Fibroblast of lung (primary cell): ENCODE data around the gene DDA1. TPM values are rescaled to one million over a fixed set of nuclear protein-coding genes. Genes with fewer than 3 reads are reported as not detected.

Experiments used
- DNase-seq, 2 donors: peaks; one replicate each; pipeline versions ENCODE4 v3.0.0 to v3.0.0-alpha.2; 2010; ENCODE audit warnings: low read depth in 2 of 2
- H2AFZ ChIP-seq: 2 replicates; pipeline ENCODE4 v1.5.1; 2012; ENCODE audit warnings: low read length, control low read depth, inconsistent platforms
- H3K27ac ChIP-seq: 2 replicates; pipeline ENCODE4 v1.5.1; 2011; ENCODE audit warnings: low read length, control low read depth; ENCODE audit not compliant: insufficient read depth
- H3K27me3 ChIP-seq: 2 replicates; pipeline ENCODE4 v1.5.1; 2011; ENCODE audit warnings: mild to moderate bottlenecking, low read length; ENCODE audit not compliant: control insufficient read depth, insufficient read depth
- H3K36me3 ChIP-seq: 2 replicates; pipeline ENCODE4 v1.5.1; 2011; ENCODE audit warnings: low read length; ENCODE audit not compliant: control insufficient read depth, insufficient read depth
- H3K4me1 ChIP-seq: 2 replicates; pipeline ENCODE4 v1.5.1; 2011; ENCODE audit warnings: low read length; ENCODE audit not compliant: control insufficient read depth, insufficient read depth; ENCODE audit errors: extremely low read depth
- H3K4me2 ChIP-seq: 2 replicates; pipeline ENCODE4 v1.5.1; 2011; ENCODE audit warnings: low read length, control low read depth; ENCODE audit not compliant: insufficient read depth; ENCODE audit errors: extremely low read depth
- H3K4me3 ChIP-seq, 4 experiments: fragments of 200-600 bp in 1 of 4; sonication (generic) in 1 of 4; replicated peaks in 1 of 4; 2 replicates each; pipeline ENCODE4 v1.5.1; 2011 to 2016; ENCODE audit warnings: low read length in 4 of 4, low read depth in 3 of 4, mild to moderate bottlenecking in 3 of 4, control low read depth in 2 of 4, inconsistent platforms in 1 of 4, mixed read lengths in 1 of 4; ENCODE audit not compliant: insufficient read depth in 1 of 4; ENCODE audit errors: control extremely low read depth in 1 of 4
- H3K79me2 ChIP-seq: 2 replicates; pipeline ENCODE4 v1.5.1; 2012; ENCODE audit warnings: mild to moderate bottlenecking, low read length, inconsistent platforms; ENCODE audit not compliant: control insufficient read depth, insufficient read depth
- H3K9ac ChIP-seq: 2 replicates; pipeline ENCODE4 v1.5.1; 2011; ENCODE audit warnings: mild to moderate bottlenecking, low read length, control low read depth; ENCODE audit not compliant: insufficient read depth
- H3K9me3 ChIP-seq: 2 replicates; pipeline ENCODE4 v1.5.1; 2012; ENCODE audit warnings: low read depth, low read length; ENCODE audit not compliant: control insufficient read depth, insufficient read depth
- H4K20me1 ChIP-seq: 2 replicates; pipeline ENCODE4 v1.5.1; 2011; ENCODE audit warnings: low read length; ENCODE audit not compliant: control insufficient read depth, insufficient read depth; ENCODE audit errors: extremely low read depth
- CTCF ChIP-seq, 2 donors: IDR thresholded peaks in 1 of 2; conservative IDR thresholded peaks in 1 of 2; 1 replicate in 1 of 2; 2 replicates in 1 of 2; pipeline ENCODE4 v1.5.1; 2011 to 2012; ENCODE audit warnings: low read length in 2 of 2, control low read depth in 1 of 2, inconsistent platforms in 1 of 2, low read depth in 1 of 2, mild to moderate bottlenecking in 1 of 2
- EZH2 ChIP-seq: IDR thresholded peaks from 2 replicates; pipeline ENCODE4 v1.5.1; 2012; ENCODE audit warnings: low read length, control low read depth, mild to moderate bottlenecking; ENCODE audit errors: missing control alignments
- polyA plus RNA-seq, 2 donors: library from polyadenylated mRNA; depleted of rRNA in 1 of 2; stranded (reverse) in 1 of 2; unstranded in 1 of 2; fragments of >200 nt; gene quantifications; 2 replicates each; pipeline ENCODE4 v1.2.1, GENCODE V29; 2011 to 2012; ENCODE audit warnings: missing spikeins in 1 of 2
- total RNA-seq: library from RNA; depleted of rRNA; stranded (reverse); fragments of >200 nt; gene quantifications from 2 replicates; pipeline ENCODE4 v1.2.1, GENCODE V29; 2014

Gene DDA1
- total and polyA plus RNA-seq, 2 donors (not counting 1 experiment from before 2014, with no cell fraction given), result 17.7 to 42.6 TPM

- Histone ChIP-seq H3K79me2 (peaks cover 38% of the 10 kb centered on the region), H3K4me1 (peaks cover 7% of the 10 kb centered on the region), H3K9ac (no peak overlapping the region), H3K27ac (no peak overlapping the region), H4K20me1 (no peaks in the 10 kb centered on the region), H2AFZ (no peak overlapping the region), H3K9me3 (no peaks in the 10 kb centered on the region), H3K4me3 (no peak overlapping the region), H3K4me2 (no peak overlapping the region), H3K36me3 (peaks cover 14% of the 10 kb centered on the region), H3K27me3 (no peaks in the 10 kb centered on the region)
- peak in 1 of 2 donors; percentile 72 for DNase-seq
- TF ChIP-seq EZH2 (no peak), CTCF (conservative IDR thresholded peaks at IDR 0.05 in 1 of 2, IDR thresholded peaks at IDR 0.05 in 1 of 2; ENCODE audit: low read depth in 1 of 2, low read length in 2 of 2) (no peak)
Measured at GRCh38 chr19:17311455-17312188, 2.3 kb downstream of the DDA1 start.

GRCh38 chr19:17312189-17313113 lies 3.1 kb downstream of the DDA1 start:
- H3K27me3 ChIP-seq, result no peaks in the 10 kb centered on the region
- H3K27ac ChIP-seq, result no peak overlapping the region
- no peak overlapping the region for H3K4me3 ChIP-seq
- DNase-seq, result no peak
- peaks cover 7% of the 10 kb centered on the region for H3K4me1 ChIP-seq
- H3K9ac ChIP-seq, result no peak overlapping the region
- H3K36me3 ChIP-seq, result peaks cover 14% of the 10 kb centered on the region
- H2AFZ ChIP-seq, result no peak overlapping the region
- TF ChIP-seq CTCF (conservative IDR thresholded peaks at IDR 0.05 in 1 of 2, IDR thresholded peaks at IDR 0.05 in 1 of 2; ENCODE audit: low read depth in 1 of 2, low read length in 2 of 2) (no peak), EZH2 (no peak)
- H4K20me1 ChIP-seq, result no peaks in the 10 kb centered on the region
- peaks cover 38% of the 10 kb centered on the region for H3K79me2 ChIP-seq
- no peaks in the 10 kb centered on the region for H3K9me3 ChIP-seq
- H3K4me2 ChIP-seq, result no peak overlapping the region

- H3K27me3 ChIP-seq, result no peaks in the 10 kb centered on the region
- no peak overlapping the region for H3K9ac ChIP-seq
- TF ChIP-seq EZH2 (no peak), CTCF (conservative IDR thresholded peaks at IDR 0.05 in 1 of 2, IDR thresholded peaks at IDR 0.05 in 1 of 2; ENCODE audit: low read depth in 1 of 2, low read length in 2 of 2) (no peak)
- no peak overlapping the region for H3K4me2 ChIP-seq
- H3K27ac ChIP-seq, result no peak overlapping the region
- DNase-seq, result no peak
- H3K36me3 ChIP-seq, result peaks cover 16% of the 10 kb centered on the region
- no peak overlapping the region for H2AFZ ChIP-seq
- H3K9me3 ChIP-seq, result no peaks in the 10 kb centered on the region
- H3K4me1 ChIP-seq, result peaks cover 7% of the 10 kb centered on the region
- no peak overlapping the region for H3K4me3 ChIP-seq
- no peaks in the 10 kb centered on the region for H4K20me1 ChIP-seq
- peaks cover 38% of the 10 kb centered on the region for H3K79me2 ChIP-seq
Measured at GRCh38 chr19:17314007-17314593, 4.7 kb downstream of the DDA1 start.
